ENCODE data around the gene RAB4B.

Gene RAB4B

GRCh38 chr19:40797166-40797962, 19.3 kb downstream of the RAB4B start:
- Histone ChIP-seq H3K36me3 (ENCODE audit: control insufficient read depth in 1 of 2, insufficient read depth in 2 of 2, low read length in 2 of 2) (peaks cover 0 to 22% of the 10 kb centered on the region in 2 donors), H3K9me3 (ENCODE audit: control insufficient read depth in 1 of 2, low read length in 2 of 2) (no peaks in the 10 kb centered on the region), H3K27ac (ENCODE audit: low read depth, low read length) (peak overlapping the region; percentile 82), H3K9ac (ENCODE audit: low read depth in 1 of 2, low read length in 2 of 2) (peak overlapping the region; percentile 23 to 64), H3K4me1 (ENCODE audit: control insufficient read depth in 1 of 2, insufficient read depth in 2 of 2, low read length in 2 of 2) (peaks cover 34 to 35% of the 10 kb centered on the region in 2 donors), H3K4me3 (ENCODE audit: low read depth in 1 of 2, low read length in 2 of 2) (no peak overlapping the region), H3K27me3 (ENCODE audit: control insufficient read depth in 1 of 2, insufficient read depth in 2 of 2, low read length in 2 of 2) (no peaks in the 10 kb centered on the region)

- Histone ChIP-seq H3K36me3 (ENCODE audit: control insufficient read depth in 1 of 2, insufficient read depth in 2 of 2, low read length in 2 of 2) (peaks cover 0 to 19% of the 10 kb centered on the region in 2 donors), H3K9me3 (ENCODE audit: control insufficient read depth in 1 of 2, low read length in 2 of 2) (no peaks in the 10 kb centered on the region), H3K4me3 (ENCODE audit: low read depth in 1 of 2, low read length in 2 of 2) (peak overlapping the region; percentile 66 to 73), H3K27me3 (ENCODE audit: control insufficient read depth in 1 of 2, insufficient read depth in 2 of 2, low read length in 2 of 2) (no peaks in the 10 kb centered on the region), H3K27ac (ENCODE audit: low read depth, low read length) (peak overlapping the region; percentile 82), H3K4me1 (ENCODE audit: control insufficient read depth in 1 of 2, insufficient read depth in 2 of 2, low read length in 2 of 2) (peaks cover 42 to 43% of the 10 kb centered on the region in 2 donors), H3K9ac (ENCODE audit: low read depth in 1 of 2, low read length in 2 of 2) (peak overlapping the region; percentile 23 to 64)
Measured at GRCh38 chr19:40797963-40798682, 20.1 kb downstream of the RAB4B start.

GRCh38 chr19:40798683-40799557, 20.9 kb downstream of the RAB4B start, which contains the start of gene EGLN2:
TSS of gene EGLN2 (plus strand) at chr19:40799191. CDS start at chr19:40800573, 1,382 bp downstream.
- peak within 1 kb of the TSS; percentile 84 to 87 for H3K4me3 ChIP-seq (ENCODE audit: low read depth in 1 of 2, low read length in 2 of 2)
- no peaks in the 10 kb centered on the region for H3K27me3 ChIP-seq (ENCODE audit: control insufficient read depth in 1 of 2, insufficient read depth in 2 of 2, low read length in 2 of 2)
- H3K9me3 ChIP-seq (ENCODE audit: control insufficient read depth in 1 of 2, low read length in 2 of 2) = no peaks in the 10 kb centered on the region
- peak within 1 kb of the TSS; percentile 72 to 73 for H3K9ac ChIP-seq (ENCODE audit: low read depth in 1 of 2, low read length in 2 of 2)
- peaks cover 50 to 51% of the 10 kb centered on the region in 2 donors for H3K4me1 ChIP-seq (ENCODE audit: control insufficient read depth in 1 of 2, insufficient read depth in 2 of 2, low read length in 2 of 2)
- peak within 1 kb of the TSS; percentile 84 for H3K27ac ChIP-seq (ENCODE audit: low read depth, low read length)
- H3K36me3 ChIP-seq (ENCODE audit: control insufficient read depth in 1 of 2, insufficient read depth in 2 of 2, low read length in 2 of 2) = peaks cover 0 to 19% of the 10 kb centered on the region in 2 donors

GRCh38 chr19:40799558-40800338, 21.7 kb downstream of the RAB4B start:
- Histone ChIP-seq H3K27me3 (ENCODE audit: control insufficient read depth in 1 of 2, insufficient read depth in 2 of 2, low read length in 2 of 2) (no peaks in the 10 kb centered on the region), H3K4me1 (ENCODE audit: control insufficient read depth in 1 of 2, insufficient read depth in 2 of 2, low read length in 2 of 2) (peaks cover 58 to 59% of the 10 kb centered on the region in 2 donors), H3K4me3 (ENCODE audit: low read depth in 1 of 2, low read length in 2 of 2) (peak overlapping the region; percentile 84 to 87), H3K27ac (ENCODE audit: low read depth, low read length) (peak overlapping the region; percentile 84), H3K36me3 (ENCODE audit: control insufficient read depth in 1 of 2, insufficient read depth in 2 of 2, low read length in 2 of 2) (peaks cover 0 to 19% of the 10 kb centered on the region in 2 donors), H3K9me3 (ENCODE audit: control insufficient read depth in 1 of 2, low read length in 2 of 2) (no peaks in the 10 kb centered on the region), H3K9ac (ENCODE audit: low read depth in 1 of 2, low read length in 2 of 2) (peak overlapping the region; percentile 72 to 73)

GRCh38 chr19:40800339-40800996, 22.4 kb downstream of the RAB4B start:
- Histone ChIP-seq H3K4me1 (ENCODE audit: control insufficient read depth in 1 of 2, insufficient read depth in 2 of 2, low read length in 2 of 2) (peaks cover 65 to 66% of the 10 kb centered on the region in 2 donors), H3K27me3 (ENCODE audit: control insufficient read depth in 1 of 2, insufficient read depth in 2 of 2, low read length in 2 of 2) (no peaks in the 10 kb centered on the region), H3K9me3 (ENCODE audit: control insufficient read depth in 1 of 2, low read length in 2 of 2) (no peaks in the 10 kb centered on the region), H3K36me3 (ENCODE audit: control insufficient read depth in 1 of 2, insufficient read depth in 2 of 2, low read length in 2 of 2) (peaks cover 0 to 26% of the 10 kb centered on the region in 2 donors), H3K4me3 (ENCODE audit: low read depth in 1 of 2, low read length in 2 of 2) (peak overlapping the region; percentile 84 to 87), H3K9ac (ENCODE audit: low read depth in 1 of 2, low read length in 2 of 2) (peak overlapping the region; percentile 72 to 73), H3K27ac (ENCODE audit: low read depth, low read length) (peak overlapping the region; percentile 84)

GRCh38 chr19:40800997-40801377, 22.9 kb downstream of the RAB4B start:
- H3K27me3 ChIP-seq (ENCODE audit: control insufficient read depth in 1 of 2, insufficient read depth in 2 of 2, low read length in 2 of 2) = no peaks in the 10 kb centered on the region
- no peaks in the 10 kb centered on the region for H3K9me3 ChIP-seq (ENCODE audit: control insufficient read depth in 1 of 2, low read length in 2 of 2)
- H3K9ac ChIP-seq (ENCODE audit: low read depth in 1 of 2, low read length in 2 of 2) = peak overlapping the region in 1 of 2 donors; percentile 32
- no peak overlapping the region for H3K27ac ChIP-seq (ENCODE audit: low read depth, low read length)
- peaks cover 0 to 27% of the 10 kb centered on the region in 2 donors for H3K36me3 ChIP-seq (ENCODE audit: control insufficient read depth in 1 of 2, insufficient read depth in 2 of 2, low read length in 2 of 2)
- peak overlapping the region in 1 of 2 donors; percentile 84 for H3K4me3 ChIP-seq (ENCODE audit: low read depth in 1 of 2, low read length in 2 of 2)
- H3K4me1 ChIP-seq (ENCODE audit: control insufficient read depth in 1 of 2, insufficient read depth in 2 of 2, low read length in 2 of 2) = peaks cover 71% of the 10 kb centered on the region in 2 donors

GRCh38 chr19:40801426-40802299, 23.6 kb downstream of the RAB4B start:
- Histone ChIP-seq H3K4me3 (ENCODE audit: low read depth in 1 of 2, low read length in 2 of 2) (peak overlapping the region; percentile 43 to 84), H3K4me1 (ENCODE audit: control insufficient read depth in 1 of 2, insufficient read depth in 2 of 2, low read length in 2 of 2) (peaks cover 76 to 78% of the 10 kb centered on the region in 2 donors), H3K36me3 (ENCODE audit: control insufficient read depth in 1 of 2, insufficient read depth in 2 of 2, low read length in 2 of 2) (peaks cover 0 to 23% of the 10 kb centered on the region in 2 donors), H3K9me3 (ENCODE audit: control insufficient read depth in 1 of 2, low read length in 2 of 2) (no peaks in the 10 kb centered on the region), H3K27ac (ENCODE audit: low read depth, low read length) (peak overlapping the region; percentile 64), H3K27me3 (ENCODE audit: control insufficient read depth in 1 of 2, insufficient read depth in 2 of 2, low read length in 2 of 2) (no peaks in the 10 kb centered on the region), H3K9ac (ENCODE audit: low read depth in 1 of 2, low read length in 2 of 2) (peak overlapping the region; percentile 20 to 72)

- Histone ChIP-seq H3K9me3 (ENCODE audit: control insufficient read depth in 1 of 2, low read length in 2 of 2) (no peaks in the 10 kb centered on the region), H3K27ac (ENCODE audit: low read depth, low read length) (peak overlapping the region; percentile 64), H3K4me3 (ENCODE audit: low read depth in 1 of 2, low read length in 2 of 2) (peak overlapping the region; percentile 43 to 65), H3K9ac (ENCODE audit: low read depth in 1 of 2, low read length in 2 of 2) (peak overlapping the region; percentile 20 to 72), H3K4me1 (ENCODE audit: control insufficient read depth in 1 of 2, insufficient read depth in 2 of 2, low read length in 2 of 2) (peaks cover 79 to 80% of the 10 kb centered on the region in 2 donors), H3K36me3 (ENCODE audit: control insufficient read depth in 1 of 2, insufficient read depth in 2 of 2, low read length in 2 of 2) (peaks cover 4 to 27% of the 10 kb centered on the region in 2 donors), H3K27me3 (ENCODE audit: control insufficient read depth in 1 of 2, insufficient read depth in 2 of 2, low read length in 2 of 2) (no peaks in the 10 kb centered on the region)
Measured at GRCh38 chr19:40802300-40803169, 24.5 kb downstream of the RAB4B start.
